GM12878 (cell line): ENCODE data around the gene ACOT7. TPM values are rescaled to one million over a fixed set of nuclear protein-coding genes. Genes with fewer than 3 reads are reported as not detected.

Experiments used
- ATAC-seq: fragments of 200-7000 bp; cut with Tn5 transposase; 3 replicates; pipeline ENCODE4 v1.9.1; 2020; ENCODE audit warnings: mild to moderate bottlenecking, moderate library complexity
- BruUV-seq: library from RNA; stranded (reverse); fragments of 400-500 nt; replicated peaks from 2 replicates; lab custom pipeline; 2021; lab: Mats Ljungman, UMichigan
- CTCF ChIA-PET: fragments of 300-600 bp; sonication (Branson Sonifier 250); formaldehyde crosslinking; extraction: SDS; loops from one replicate; lab custom pipeline; 2021; ENCODE audit warnings: inconsistent platforms; lab: Yijun Ruan, JAX
- POLR2A ChIA-PET: fragments of 350-600 bp; formaldehyde crosslinking; extraction: SDS; loops from one replicate; lab custom pipeline; 2021; ENCODE audit warnings: inconsistent platforms; lab: Charles Lee
- RAD21 ChIA-PET: fragments of 300-600 bp; sonication (Branson Sonifier 250); formaldehyde crosslinking; loops from one replicate; lab custom pipeline; 2023; ENCODE audit warnings: antibody characterized with exemption; ENCODE audit not compliant: unreplicated experiment; lab: Charles Lee
- SMC1A ChIA-PET: fragments of 300-600 bp; sonication (Branson Sonifier 250); formaldehyde crosslinking; loops from one replicate; lab custom pipeline; 2023; ENCODE audit not compliant: unreplicated experiment, uncharacterized antibody; lab: Charles Lee
- DNase-seq: peaks from one replicate; pipeline ENCODE4 v3.0.0-alpha.2; 2011; ENCODE audit warnings: low read depth, low spot score
- FAIRE-seq: peaks from 3 replicates; lab custom pipeline; 2011; peaks lifted over from hg19 to GRCh38; lab: Jason Lieb, UNC
- H2AFZ ChIP-seq: 2 replicates; pipeline ENCODE4 v1.6.0; 2011; ENCODE audit warnings: low read depth, low read length, control low read depth; ENCODE audit not compliant: control insufficient read depth
- H3K27ac ChIP-seq: 2 replicates; pipeline ENCODE4 v1.5.1; 2011; ENCODE audit warnings: control low read depth; ENCODE audit not compliant: control insufficient read depth, insufficient read depth
- H3K27me3 ChIP-seq, 2 experiments: replicated peaks in 1 of 2; 2 replicates each; pipeline versions ENCODE4 v1.6.0 to v1.6.1; 2011; ENCODE audit warnings: low read length in 1 of 2; ENCODE audit not compliant: control insufficient read depth in 2 of 2, insufficient read depth in 2 of 2
- H3K36me3 ChIP-seq, 2 experiments: 2 replicates each; pipeline ENCODE4 v1.5.1; 2011; ENCODE audit warnings: low read length in 1 of 2; ENCODE audit not compliant: control insufficient read depth in 2 of 2, insufficient read depth in 2 of 2
- H3K4me1 ChIP-seq: 2 replicates; pipeline ENCODE4 v1.6.1; 2011; ENCODE audit warnings: mild to moderate bottlenecking, low read length, moderate library complexity, mixed read lengths; ENCODE audit not compliant: control insufficient read depth, insufficient read depth
- H3K4me2 ChIP-seq: 2 replicates; pipeline ENCODE4 v1.6.0; 2011; ENCODE audit warnings: control low read depth; ENCODE audit not compliant: control insufficient read depth, insufficient read depth
- H3K4me3 ChIP-seq: fragments of 200-600 bp; sonication (generic); 2 replicates; pipeline ENCODE4 v1.5.1; 2016
- H3K79me2 ChIP-seq: 2 replicates; pipeline ENCODE4 v1.6.0; 2011; ENCODE audit warnings: low read length; ENCODE audit not compliant: control insufficient read depth, insufficient read depth
- H3K9ac ChIP-seq: 2 replicates; pipeline ENCODE4 v1.8.0; 2011; ENCODE audit warnings: low read length, control low read depth, mixed read lengths; ENCODE audit not compliant: control insufficient read depth, insufficient read depth
- H3K9me3 ChIP-seq: replicated peaks from 3 replicates; pipeline ENCODE4 v1.5.1; 2011; ENCODE audit warnings: mild to moderate bottlenecking, low read length; ENCODE audit not compliant: control insufficient read depth, insufficient read depth
- H4K20me1 ChIP-seq: 2 replicates; pipeline ENCODE4 v1.6.0; 2011; ENCODE audit not compliant: control insufficient read depth, insufficient read depth
- BACH1 ChIP-seq: fragments of 450-650 bp; IDR thresholded peaks from 2 replicates; pipeline ENCODE4 v1.6.1; 2017; ENCODE audit warnings: mild to moderate bottlenecking, borderline replicate concordance
- CREM ChIP-seq: IDR thresholded peaks from 2 replicates; pipeline ENCODE4 v1.6.1; 2014; ENCODE audit warnings: antibody characterized with exemption, low read depth
- IRF5 ChIP-seq: fragments of 450-650 bp; IDR thresholded peaks from 2 replicates; pipeline ENCODE4 v1.6.1; 2017; ENCODE audit warnings: borderline replicate concordance
- MTA2 ChIP-seq: fragments of 450-650 bp; IDR thresholded peaks from 2 replicates; pipeline ENCODE4 v1.6.1; 2016; ENCODE audit warnings: low read depth, mild to moderate bottlenecking, moderate library complexity
- NFYA ChIP-seq: IDR thresholded peaks from 2 replicates; pipeline ENCODE4 v1.6.1; 2011; ENCODE audit warnings: low read depth, mild to moderate bottlenecking, low read length, improper control_type of control experiment, borderline replicate concordance
- TCF12 ChIP-seq: IDR thresholded peaks from 2 replicates; pipeline ENCODE4 v1.6.1; 2011; ENCODE audit warnings: low read depth, mild to moderate bottlenecking, low read length
- WGBS: methylation state at CpG from one replicate; pipeline ENCODE4 v1.1.6; 2016; ENCODE audit warnings: low lambda C conversion rate; ENCODE audit not compliant: insufficient replicate concordance, insufficient coverage; ENCODE audit errors: missing lambda C conversion rate; 5-methylcytosine and 5-hydroxymethylcytosine counted together
- in situ Hi-C: fragments of 300-500 bp; cut with MboI; formaldehyde crosslinking; loops from 9 replicates; pipeline ENCODE4 v1.14.3; 2018; ENCODE audit warnings: mixed read lengths
- intact Hi-C: fragments of 100-400 bp; cut with micrococcal nuclease; formaldehyde crosslinking; loops from one replicate; pipeline ENCODE4 v1.14.2; 2022; ENCODE audit not compliant: unreplicated experiment
- polyA plus RNA-seq, 11 experiments: library from polyadenylated mRNA; depleted of rRNA in 4 of 11; unstranded in 6 of 11; stranded (reverse) in 5 of 11; fragments of >200 nt; fragmentation: Nextera tagmentation in 4 of 11; fragmentation: Illumina TruSeq in 1 of 11; extraction: Ambion mirVana in 4 of 11; extraction: Trizol in 1 of 11; gene quantifications; 1 replicate in 1 of 11; 2 replicates in 10 of 11; pipeline versions ENCODE4 v1.2.1 to v1.2.3, GENCODE V29; 2011 to 2016; ENCODE audit warnings: inconsistent platforms in 2 of 11, missing spikeins in 2 of 11, low read depth in 1 of 11
- total RNA-seq, 4 experiments: library from RNA; depleted of rRNA in 3 of 4; stranded (reverse); fragments of >200 nt in 3 of 4; fragmentation: Illumina TruSeq in 1 of 4; extraction: Trizol in 1 of 4; gene quantifications; 2 replicates each; pipeline versions ENCODE4 v1.2.1 to v1.2.3, GENCODE V29; 2013 to 2021
- TF ChIP-seq, protein P1 (sequence below): IDR thresholded peaks from 2 replicates; pipeline ENCODE4 v1.6.1; 2012; ENCODE audit warnings: low read depth, low read length, improper control_type of control experiment

The ACOT7 gene
- total and polyA plus RNA-seq, 10 of the 15 experiments (the other 5 are each of a cell fraction or from before 2014, with no cell fraction given): 8.9 to 206 (median 61.2) TPM

GRCh38 chr1:6294890-6295556, 98.5 kb downstream of the ACOT7 start:
- no peak overlapping the region for H2AFZ ChIP-seq
- ATAC-seq: no peak
- no peak for FAIRE-seq
- 93% methylated on average over 23 of the region's 23 CpGs for WGBS
- no peaks in the 10 kb centered on the region for H3K79me2 ChIP-seq
- no peak overlapping the region for H3K27ac ChIP-seq
- H3K4me1 ChIP-seq: peaks cover 19% of the 10 kb centered on the region
- H3K9ac ChIP-seq: no peak overlapping the region
- in situ Hi-C loops (no loop called here), intact Hi-C loops (no loop called here)
- H3K9me3 ChIP-seq: no peaks in the 10 kb centered on the region
- BruUV-seq: no TSS peak
- ChIA-PET SMC1A (no interaction called here), RAD21 (no interaction called here), POLR2A (no interaction called here), CTCF (no interaction called here)
- TF ChIP-seq TCF12: no peak
- TF ChIP-seq, protein P1, sequence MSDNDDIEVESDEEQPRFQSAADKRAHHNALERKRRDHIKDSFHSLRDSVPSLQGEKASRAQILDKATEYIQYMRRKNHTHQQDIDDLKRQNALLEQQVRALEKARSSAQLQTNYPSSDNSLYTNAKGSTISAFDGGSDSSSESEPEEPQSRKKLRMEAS: no peak
- no peak for TF ChIP-seq MTA2
- no peak for TF ChIP-seq IRF5
- TF ChIP-seq BACH1: no peak
- no peak for TF ChIP-seq CREM
- TF ChIP-seq NFYA: no peak
- H3K4me3 ChIP-seq: no peak overlapping the region
- no peaks in the 10 kb centered on the region for H3K27me3 ChIP-seq
- no peak overlapping the region for H3K4me2 ChIP-seq
- no peaks in the 10 kb centered on the region for H4K20me1 ChIP-seq
- no peak for DNase-seq
- H3K36me3 ChIP-seq: peaks cover 3 to 13% of the 10 kb centered on the region in 2 experiments
